H9 (cell line): ENCODE measurements around the gene FARP2. TPM values are rescaled to one million over a fixed set of nuclear protein-coding genes. Genes with fewer than 3 reads are reported as not detected.

ENCODE experiments used
- DNase-seq: peaks from one replicate; pipeline ENCODE4 v3.0.0-alpha.2; 2017
- H2AFZ ChIP-seq: one replicate; pipeline ENCODE4 v1.6.1; 2013; ENCODE audit warnings: mild to moderate bottlenecking, low read length, control low read depth, moderate library complexity
- H2AK5ac ChIP-seq: 2 replicates; pipeline ENCODE4 v1.6.1; 2013; ENCODE audit warnings: low read length, control low read depth, mixed read lengths; ENCODE audit not compliant: insufficient read length
- H2BK120ac ChIP-seq: one replicate; pipeline ENCODE4 v1.6.1; 2013; ENCODE audit warnings: low read depth, mild to moderate bottlenecking, low read length, control low read depth, inconsistent platforms; ENCODE audit not compliant: poor library complexity, severe bottlenecking
- H2BK12ac ChIP-seq: 2 replicates; pipeline ENCODE4 v1.6.1; 2013; ENCODE audit warnings: low read length, control low read depth, mixed read lengths, low read depth; ENCODE audit not compliant: insufficient read length
- H2BK15ac ChIP-seq: 2 replicates; pipeline ENCODE4 v1.6.1; 2013; ENCODE audit warnings: low read depth, low read length, control low read depth
- H2BK20ac ChIP-seq: one replicate; pipeline ENCODE4 v1.6.1; 2013; ENCODE audit warnings: low read depth, mild to moderate bottlenecking, low read length, control low read depth, inconsistent platforms; ENCODE audit not compliant: poor library complexity, severe bottlenecking
- H2BK5ac ChIP-seq: 2 replicates; pipeline ENCODE4 v1.6.1; 2013; ENCODE audit warnings: low read length, control low read depth, mixed read lengths; ENCODE audit not compliant: insufficient read length
- H3K14ac ChIP-seq: 2 replicates; pipeline ENCODE4 v1.6.1; 2013; ENCODE audit warnings: low read length, control low read depth; ENCODE audit not compliant: insufficient read depth
- H3K18ac ChIP-seq: 2 replicates; pipeline ENCODE4 v1.6.1; 2013; ENCODE audit warnings: low read depth, mild to moderate bottlenecking, mixed read lengths, low read length, control low read depth; ENCODE audit not compliant: insufficient read length
- H3K23ac ChIP-seq: 2 replicates; pipeline ENCODE4 v1.6.1; 2013; ENCODE audit warnings: low read length, control low read depth, mixed read lengths, low read depth; ENCODE audit not compliant: insufficient read length
- H3K23me2 ChIP-seq: 2 replicates; pipeline ENCODE4 v1.6.1; 2013; ENCODE audit warnings: low read depth, mild to moderate bottlenecking, mixed read lengths, low read length, control low read depth; ENCODE audit not compliant: insufficient read length, poor library complexity, severe bottlenecking
- H3K27ac ChIP-seq: 2 replicates; pipeline ENCODE4 v1.5.1; 2013; ENCODE audit warnings: low read length, control low read depth, mixed read lengths, low read depth; ENCODE audit not compliant: insufficient read length
- H3K27me3 ChIP-seq: 2 replicates; pipeline ENCODE4 v1.6.1; 2013; ENCODE audit warnings: low read length, control low read depth, inconsistent platforms; ENCODE audit not compliant: insufficient read depth
- H3K4ac ChIP-seq: 2 replicates; pipeline ENCODE4 v1.6.1; 2013; ENCODE audit warnings: low read depth, mild to moderate bottlenecking, control low read depth, inconsistent platforms, low read length, moderate library complexity
- H3K4me1 ChIP-seq: 2 replicates; pipeline ENCODE4 v1.6.1; 2013; ENCODE audit warnings: low read length, control low read depth, inconsistent platforms; ENCODE audit not compliant: insufficient read depth
- H3K4me2 ChIP-seq: 2 replicates; pipeline ENCODE4 v1.6.1; 2013; ENCODE audit warnings: low read length, control low read depth, mixed read lengths; ENCODE audit not compliant: insufficient read length, insufficient read depth
- H3K56ac ChIP-seq: 2 replicates; pipeline ENCODE4 v1.6.1; 2013; ENCODE audit warnings: low read depth, mild to moderate bottlenecking, mixed read lengths, low read length, control low read depth; ENCODE audit not compliant: insufficient read length
- H3K79me1 ChIP-seq: 2 replicates; pipeline ENCODE4 v1.6.1; 2013; ENCODE audit warnings: low read depth, mild to moderate bottlenecking, moderate library complexity, low read length, control low read depth, inconsistent platforms; ENCODE audit not compliant: insufficient read depth, poor library complexity, severe bottlenecking
- H3K79me2 ChIP-seq: 2 replicates; pipeline ENCODE4 v1.6.1; 2013; ENCODE audit warnings: low read length, control low read depth, inconsistent platforms; ENCODE audit not compliant: insufficient read depth
- H3K9ac ChIP-seq: 2 replicates; pipeline ENCODE4 v1.6.1; 2013; ENCODE audit warnings: low read length, control low read depth, mixed read lengths; ENCODE audit not compliant: insufficient read length; ENCODE audit errors: extremely low read depth
- H3K9me3 ChIP-seq: one replicate; pipeline ENCODE4 v1.6.1; 2013; ENCODE audit warnings: low read depth, low read length, inconsistent platforms; ENCODE audit not compliant: control insufficient read depth
- H3T11ph ChIP-seq: one replicate; pipeline ENCODE4 v1.6.1; 2013; ENCODE audit warnings: mild to moderate bottlenecking, low read length, control low read depth, inconsistent platforms
- H4K20me1 ChIP-seq: one replicate; pipeline ENCODE4 v1.6.1; 2013; ENCODE audit not compliant: control insufficient read depth, insufficient read length, insufficient read depth
- H4K5ac ChIP-seq: 2 replicates; pipeline ENCODE4 v1.6.1; 2013; ENCODE audit warnings: low read depth, mild to moderate bottlenecking, mixed read lengths, low read length, control low read depth; ENCODE audit not compliant: insufficient read length
- H4K8ac ChIP-seq: replicated peaks from 2 replicates; pipeline ENCODE4 v1.6.1; 2013; ENCODE audit warnings: low read length, control low read depth, mixed read lengths, low read depth; ENCODE audit not compliant: insufficient read length
- H4K91ac ChIP-seq: 2 replicates; pipeline ENCODE4 v1.6.1; 2013; ENCODE audit warnings: low read depth, mild to moderate bottlenecking, moderate library complexity, mixed read lengths, low read length, control low read depth; ENCODE audit not compliant: insufficient read length
- H3K27ac Mint-ChIP-seq, 3 experiments: 2 replicates in 2 of 3; 3 replicates in 1 of 3; pipeline ENCODE4 v1.8.0; 2020 to 2021; ENCODE audit warnings: mixed read lengths in 3 of 3, mild to moderate bottlenecking in 1 of 3, moderate library complexity in 1 of 3
- H3K27me3 Mint-ChIP-seq: 2 replicates; pipeline ENCODE4 v1.8.0; 2021; ENCODE audit warnings: low read depth, mild to moderate bottlenecking, moderate library complexity, mixed read lengths
- H3K36me3 Mint-ChIP-seq, 3 experiments: 2 replicates in 2 of 3; 3 replicates in 1 of 3; pipeline ENCODE4 v1.8.0; 2020 to 2021; ENCODE audit warnings: low read depth in 3 of 3, mixed read lengths in 3 of 3; ENCODE audit not compliant: insufficient read depth in 1 of 3
- H3K4me1 Mint-ChIP-seq, 2 experiments: 2 replicates each; pipeline ENCODE4 v1.8.0; 2020; ENCODE audit warnings: mixed read lengths in 2 of 2
- H3K4me3 Mint-ChIP-seq, 2 experiments: 2 replicates in 1 of 2; 3 replicates in 1 of 2; pipeline ENCODE4 v1.8.0; 2020 to 2021; ENCODE audit warnings: mild to moderate bottlenecking in 2 of 2, mixed read lengths in 2 of 2, moderate library complexity in 1 of 2
- H3K9me3 Mint-ChIP-seq, 2 experiments: 2 replicates in 1 of 2; 3 replicates in 1 of 2; pipeline ENCODE4 v1.8.0; 2020; ENCODE audit warnings: mild to moderate bottlenecking in 2 of 2, mixed read lengths in 2 of 2, moderate library complexity in 1 of 2
- CTCF ChIP-seq: fragments of 200-600 bp; sonication (generic); conservative IDR thresholded peaks from 3 replicates; pipeline ENCODE4 v1.8.0; 2021; ENCODE audit warnings: antibody characterized with exemption, mild to moderate bottlenecking
- whole genome bisulfite sequencing: extraction: QIAGEN DNeasy Blood & Tissue Kit; methylation state at CpG from one replicate; pipeline ENCODE4 v1.1.7; 2013; ENCODE audit warnings: missing lambda C conversion rate, low lambda C conversion rate, mixed read lengths; ENCODE audit not compliant: insufficient read length; ENCODE audit errors: extremely low coverage; 5-methylcytosine and 5-hydroxymethylcytosine counted together
- total RNA-seq: library from RNA; stranded (reverse); gene quantifications from 2 replicates; pipeline ENCODE4 v1.2.1, GENCODE V29; 2021

The FARP2 gene
- total RNA-seq, 1 experiment from 2014 or later = 33.9 TPM

GRCh38 chr2:241364781-241365180 is 8.7 kb downstream of the FARP2 start:
- DNase-seq = no peak
- Histone ChIP-seq H3K4me2 (no peak overlapping the region), H3K79me1 (no peaks in the 10 kb centered on the region), H3K18ac (no peak overlapping the region), H3K23me2 (no peaks in the 10 kb centered on the region), H3K4me1 (no peaks in the 10 kb centered on the region; the same call in 1 of the 2 replicates), H2BK12ac (no peak overlapping the region), H2BK5ac (no peak overlapping the region), H2AK5ac (no peak overlapping the region), H4K8ac (no peak overlapping the region), H3K23ac (no peak overlapping the region), H3T11ph (no peak overlapping the region), H2BK20ac (no peak overlapping the region), H3K14ac (no peak overlapping the region), H4K5ac (no peak overlapping the region), H3K4ac (no peak overlapping the region), H3K27ac (no peak overlapping the region), H3K27me3 (no peaks in the 10 kb centered on the region), H4K91ac (no peak overlapping the region), H2AFZ (no peak overlapping the region), H3K9ac (no peak overlapping the region), H2BK15ac (no peak overlapping the region), H3K56ac (no peak overlapping the region), H3K9me3 (no peaks in the 10 kb centered on the region), H3K79me2 (peaks cover 1% of the 10 kb centered on the region; the same call in 1 of the 2 replicates), H2BK120ac (no peak overlapping the region), H4K20me1 (no peaks in the 10 kb centered on the region)
- no CpG with 5 or more reads among the region's 2 CpGs for WGBS
- peaks cover 38 to 43% of the 10 kb centered on the region in 2 experiments for H3K4me1 Mint-ChIP-seq
- H3K36me3 Mint-ChIP-seq = 0 out of 7 replicates have a peak, but pooled peaks cover 0 to 4% (median 0%) of the 10 kb centered on the region in 3 experiments
- no peak for TF ChIP-seq CTCF
- no peak overlapping the region for H3K27ac Mint-ChIP-seq
- no peaks in the 10 kb centered on the region for H3K9me3 Mint-ChIP-seq
- H3K4me3 Mint-ChIP-seq = no peak overlapping the region
- H3K27me3 Mint-ChIP-seq = no peaks in the 10 kb centered on the region
